ENCODE results near the gene RAPGEF1. TPM values are rescaled to one million over a fixed set of nuclear protein-coding genes. Genes with fewer than 3 reads are reported as not detected.

Gene RAPGEF1
- total RNA-seq, 2 donors from 2014 or later: 59.7 to 73.0 TPM

GRCh38 chr9:131717719-131718460 lies 22.0 kb downstream of the RAPGEF1 start:
- no peak for ATAC-seq (ENCODE audit: insufficient number of reproducible peaks, low FRiP score, low read depth)
- H3K27me3 ChIP-seq (replicated peaks; ENCODE audit: insufficient read depth): no peaks in the 10 kb centered on the region
- no peak overlapping the region for H3K27ac ChIP-seq
- DNase-seq (ENCODE audit: low spot score): no peak
- no peak overlapping the region for H3K4me3 ChIP-seq
- peaks cover 25 to 53% of the 10 kb centered on the region in 2 donors for H3K4me1 ChIP-seq (ENCODE audit: control insufficient read depth in 1 of 2, low read depth in 2 of 2)
- TF ChIP-seq CTCF (IDR thresholded peaks at IDR 0.05): no peak
- no peaks in the 10 kb centered on the region for H3K9me3 ChIP-seq
- H3K36me3 ChIP-seq: no peaks in the 10 kb centered on the region

GRCh38 chr9:131715906-131716305 lies 24.0 kb downstream of the RAPGEF1 start:
- no peak overlapping the region for H3K4me3 ChIP-seq
- H3K27ac ChIP-seq: peak overlapping the region; percentile 80 to 85
- no peak for TF ChIP-seq CTCF (IDR thresholded peaks at IDR 0.05)
- H3K27me3 ChIP-seq (replicated peaks; ENCODE audit: insufficient read depth): no peaks in the 10 kb centered on the region
- no peaks in the 10 kb centered on the region for H3K9me3 ChIP-seq
- H3K36me3 ChIP-seq: no peaks in the 10 kb centered on the region
- DNase-seq (ENCODE audit: low spot score) (no peak), ATAC-seq (ENCODE audit: insufficient number of reproducible peaks, low FRiP score, low read depth) (no peak)
- H3K4me1 ChIP-seq (ENCODE audit: control insufficient read depth in 1 of 2, low read depth in 2 of 2): peaks cover 25 to 58% of the 10 kb centered on the region in 2 donors

GRCh38 chr9:131714821-131715220 lies 25.1 kb downstream of the RAPGEF1 start:
- Histone ChIP-seq H3K27ac (peak overlapping the region; percentile 80 to 85), H3K9me3 (no peaks in the 10 kb centered on the region), H3K27me3 (replicated peaks; ENCODE audit: insufficient read depth) (no peaks in the 10 kb centered on the region), H3K4me1 (ENCODE audit: control insufficient read depth in 1 of 2, low read depth in 2 of 2) (peaks cover 29 to 65% of the 10 kb centered on the region in 2 donors), H3K36me3 (no peaks in the 10 kb centered on the region), H3K4me3 (no peak overlapping the region)
- DNase-seq (ENCODE audit: low spot score) (no peak), ATAC-seq (ENCODE audit: insufficient number of reproducible peaks, low FRiP score, low read depth) (no peak)
- TF ChIP-seq CTCF (IDR thresholded peaks at IDR 0.05): no peak

- no peaks in the 10 kb centered on the region for H3K27me3 ChIP-seq (replicated peaks; ENCODE audit: insufficient read depth)
- peak overlapping the region; percentile 80 to 85 for H3K27ac ChIP-seq
- ATAC-seq (ENCODE audit: insufficient number of reproducible peaks, low FRiP score, low read depth) (peak; percentile 54), DNase-seq (ENCODE audit: low spot score) (peak; percentile 71)
- H3K9me3 ChIP-seq: no peaks in the 10 kb centered on the region
- peaks cover 32 to 67% of the 10 kb centered on the region in 2 donors for H3K4me1 ChIP-seq (ENCODE audit: control insufficient read depth in 1 of 2, low read depth in 2 of 2)
- TF ChIP-seq CTCF (IDR thresholded peaks at IDR 0.05): no peak
- no peaks in the 10 kb centered on the region for H3K36me3 ChIP-seq
- peak overlapping the region; percentile 47 for H3K4me3 ChIP-seq
Observed at GRCh38 chr9:131714161-131714646, 25.7 kb downstream of the RAPGEF1 start.

GRCh38 chr9:131713016-131713415 lies 26.9 kb downstream of the RAPGEF1 start:
- no peaks in the 10 kb centered on the region for H3K36me3 ChIP-seq
- H3K27ac ChIP-seq: peak overlapping the region; percentile 80 to 85
- ATAC-seq (ENCODE audit: insufficient number of reproducible peaks, low FRiP score, low read depth): no peak
- TF ChIP-seq CTCF (IDR thresholded peaks at IDR 0.05): no peak
- H3K4me1 ChIP-seq (ENCODE audit: control insufficient read depth in 1 of 2, low read depth in 2 of 2): peaks cover 32 to 67% of the 10 kb centered on the region in 2 donors
- no peak overlapping the region for H3K4me3 ChIP-seq
- no peaks in the 10 kb centered on the region for H3K27me3 ChIP-seq (replicated peaks; ENCODE audit: insufficient read depth)
- no peaks in the 10 kb centered on the region for H3K9me3 ChIP-seq
- no peak for DNase-seq (ENCODE audit: low spot score)

Data from thoracic aorta (tissue), 2 donors.